ENCODE results near the gene EPB41L4A. TPM values are rescaled to one million over a fixed set of nuclear protein-coding genes. Genes with fewer than 3 reads are reported as not detected.

The EPB41L4A gene
- polyA plus RNA-seq, 4 donors, result 0.67 to 11.5 (median 2.9) TPM

DNA sequence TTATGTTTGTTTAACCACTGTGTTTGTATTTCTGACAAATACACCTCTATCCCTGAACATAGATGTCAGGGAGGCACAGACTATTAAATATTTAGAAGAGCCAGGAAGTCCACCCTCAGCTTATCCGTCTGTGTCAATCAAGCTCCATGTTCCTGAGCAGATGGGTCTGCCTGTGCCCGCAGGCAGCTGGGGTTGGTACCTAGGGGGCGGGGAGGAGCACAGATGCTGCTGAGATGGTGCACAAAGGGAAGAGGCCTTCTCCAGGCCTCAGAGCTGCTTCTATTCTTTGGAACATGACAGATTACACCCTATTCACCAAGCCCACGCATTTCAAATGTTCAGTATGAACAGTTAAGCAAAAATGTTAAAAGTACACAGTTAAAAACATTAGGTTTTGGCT is 142.1 kb downstream of the EPB41L4A start:
- FAIRE-seq, result no peak

GRCh38 chr5:112275671-112276070 is 143.4 kb downstream of the EPB41L4A start:
- WGBS, 3 donors, result 83 to 95% (median 90%) methylated on average over 1 of the region's 1 CpG

More for the DNA sequence above, 142.1 kb downstream of the EPB41L4A start:
- no peak overlapping the region for H3K27ac ChIP-seq (ENCODE audit: low read depth in 1 of 3, low read length in 2 of 3)
- H3K4me1 ChIP-seq (ENCODE audit: control insufficient read depth in 3 of 3, insufficient read depth in 2 of 3, low read depth in 1 of 3, low read length in 2 of 3), result no peaks in the 10 kb centered on the region
- DNase-seq, result no peak
- no peak overlapping the region for H3K4me3 ChIP-seq (ENCODE audit: low read depth in 1 of 3, low read length in 3 of 3)
- H3K27me3 ChIP-seq (ENCODE audit: control insufficient read depth in 3 of 3, insufficient read depth in 3 of 3, low read length in 3 of 3), result no peaks in the 10 kb centered on the region
- H3K36me3 ChIP-seq (ENCODE audit: control insufficient read depth in 3 of 3, insufficient read depth in 2 of 3, low read depth in 1 of 3, low read length in 3 of 3), result no peaks in the 10 kb centered on the region
- 57 to 70% (median 59%) methylated on average over 4 of the region's 4 CpGs for WGBS, 3 donors
- H3K9me3 ChIP-seq (ENCODE audit: control insufficient read depth in 2 of 2, insufficient read depth in 1 of 2, low read depth in 1 of 2, low read length in 1 of 2), result no peaks in the 10 kb centered on the region

GRCh38 chr5:112270299-112271293 is 148.5 kb downstream of the EPB41L4A start:
- Histone ChIP-seq H3K9me3 (ENCODE audit: control insufficient read depth in 2 of 2, insufficient read depth in 1 of 2, low read depth in 1 of 2, low read length in 1 of 2) (no peaks in the 10 kb centered on the region), H3K4me1 (ENCODE audit: control insufficient read depth in 3 of 3, insufficient read depth in 2 of 3, low read depth in 1 of 3, low read length in 2 of 3) (no peaks in the 10 kb centered on the region), H3K36me3 (ENCODE audit: control insufficient read depth in 3 of 3, insufficient read depth in 2 of 3, low read depth in 1 of 3, low read length in 3 of 3) (no peaks in the 10 kb centered on the region), H3K27me3 (ENCODE audit: control insufficient read depth in 3 of 3, insufficient read depth in 3 of 3, low read length in 3 of 3) (no peaks in the 10 kb centered on the region), H3K4me3 (ENCODE audit: low read depth in 1 of 3, low read length in 3 of 3) (no peak overlapping the region), H3K27ac (ENCODE audit: low read depth in 1 of 3, low read length in 2 of 3) (no peak overlapping the region)
- 73 to 80% (median 76%) methylated on average over 4 of the region's 4 CpGs for WGBS, 3 donors
- DNase-seq (no peak), FAIRE-seq (no peak)

More at GRCh38 chr5:112275671-112276070, 143.4 kb downstream of the EPB41L4A start:
- no peaks in the 10 kb centered on the region for H3K9me3 ChIP-seq (ENCODE audit: control insufficient read depth in 2 of 2, insufficient read depth in 1 of 2, low read depth in 1 of 2, low read length in 1 of 2)
- DNase-seq, result no peak
- FAIRE-seq, result no peak
- H3K36me3 ChIP-seq (ENCODE audit: control insufficient read depth in 3 of 3, insufficient read depth in 2 of 3, low read depth in 1 of 3, low read length in 3 of 3), result no peaks in the 10 kb centered on the region
- no peaks in the 10 kb centered on the region for H3K4me1 ChIP-seq (ENCODE audit: control insufficient read depth in 3 of 3, insufficient read depth in 2 of 3, low read depth in 1 of 3, low read length in 2 of 3)
- H3K27ac ChIP-seq (ENCODE audit: low read depth in 1 of 3, low read length in 2 of 3), result no peak overlapping the region
- H3K4me3 ChIP-seq (ENCODE audit: low read depth in 1 of 3, low read length in 3 of 3), result no peak overlapping the region
- H3K27me3 ChIP-seq (ENCODE audit: control insufficient read depth in 3 of 3, insufficient read depth in 3 of 3, low read length in 3 of 3), result no peaks in the 10 kb centered on the region

GRCh38 chr5:112267231-112267630 is 151.8 kb downstream of the EPB41L4A start:
- FAIRE-seq (no peak), DNase-seq (no peak)
- Histone ChIP-seq H3K4me1 (ENCODE audit: control insufficient read depth in 3 of 3, insufficient read depth in 2 of 3, low read depth in 1 of 3, low read length in 2 of 3) (no peaks in the 10 kb centered on the region), H3K9me3 (ENCODE audit: control insufficient read depth in 2 of 2, insufficient read depth in 1 of 2, low read depth in 1 of 2, low read length in 1 of 2) (no peaks in the 10 kb centered on the region), H3K4me3 (ENCODE audit: low read depth in 1 of 3, low read length in 3 of 3) (no peak overlapping the region), H3K27me3 (ENCODE audit: control insufficient read depth in 3 of 3, insufficient read depth in 3 of 3, low read length in 3 of 3) (no peaks in the 10 kb centered on the region), H3K36me3 (ENCODE audit: control insufficient read depth in 3 of 3, insufficient read depth in 2 of 3, low read depth in 1 of 3, low read length in 3 of 3) (no peaks in the 10 kb centered on the region), H3K27ac (ENCODE audit: low read depth in 1 of 3, low read length in 2 of 3) (no peak overlapping the region)
- 74 to 83% (median 80%) methylated on average over 4 of the region's 4 CpGs for WGBS, 3 donors

DNA sequence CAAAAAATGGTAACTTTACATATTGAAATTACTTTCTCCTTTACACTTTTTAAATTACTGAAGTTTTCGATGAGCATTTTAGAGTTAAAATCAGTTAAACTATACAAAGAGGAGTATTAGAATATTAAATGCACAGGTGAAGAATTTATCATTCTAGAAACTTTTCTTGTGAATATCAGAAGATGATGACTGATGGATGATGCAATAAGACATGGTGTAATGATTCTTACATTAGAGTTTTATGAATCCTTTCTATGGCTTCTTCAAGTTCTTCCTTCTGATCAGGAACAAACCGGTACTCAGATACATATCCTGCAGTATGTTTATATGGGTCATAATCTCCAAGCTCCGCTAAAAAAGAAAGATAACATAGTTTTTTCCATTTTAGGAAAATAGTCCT is 154.4 kb downstream of the EPB41L4A start:
- FAIRE-seq (no peak), DNase-seq (no peak)
- no peak overlapping the region for H3K4me3 ChIP-seq (ENCODE audit: low read depth in 1 of 3, low read length in 3 of 3)
- no peaks in the 10 kb centered on the region for H3K36me3 ChIP-seq (ENCODE audit: control insufficient read depth in 3 of 3, insufficient read depth in 2 of 3, low read depth in 1 of 3, low read length in 3 of 3)
- H3K9me3 ChIP-seq (ENCODE audit: control insufficient read depth in 2 of 2, insufficient read depth in 1 of 2, low read depth in 1 of 2, low read length in 1 of 2), result no peaks in the 10 kb centered on the region
- no peaks in the 10 kb centered on the region for H3K27me3 ChIP-seq (ENCODE audit: control insufficient read depth in 3 of 3, insufficient read depth in 3 of 3, low read length in 3 of 3)
- no peak overlapping the region for H3K27ac ChIP-seq (ENCODE audit: low read depth in 1 of 3, low read length in 2 of 3)
- no peaks in the 10 kb centered on the region for H3K4me1 ChIP-seq (ENCODE audit: control insufficient read depth in 3 of 3, insufficient read depth in 2 of 3, low read depth in 1 of 3, low read length in 2 of 3)
- WGBS, 3 donors, result 91 to 96% (median 91%) methylated on average over 3 of the region's 3 CpGs

DNA sequence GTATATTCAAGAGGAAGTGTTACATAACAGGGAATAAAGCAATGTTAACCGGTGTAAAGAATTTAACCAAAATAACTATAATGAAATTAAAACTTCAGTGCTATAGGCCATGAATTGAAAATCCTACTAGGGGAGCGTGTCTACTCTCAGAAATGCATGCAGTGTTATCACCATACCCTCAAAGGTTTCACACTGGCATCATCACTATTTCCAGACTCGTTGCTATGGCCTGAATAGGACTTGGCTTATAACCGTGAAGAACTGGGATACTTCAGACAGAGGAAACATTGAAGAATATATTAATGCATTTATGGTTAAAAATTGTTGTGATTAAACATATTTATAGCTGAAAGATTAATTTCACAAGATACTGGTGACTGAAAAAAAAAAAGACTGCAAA is 154.9 kb downstream of the EPB41L4A start:
- Histone ChIP-seq H3K9me3 (ENCODE audit: control insufficient read depth in 2 of 2, insufficient read depth in 1 of 2, low read depth in 1 of 2, low read length in 1 of 2) (no peaks in the 10 kb centered on the region), H3K27me3 (ENCODE audit: control insufficient read depth in 3 of 3, insufficient read depth in 3 of 3, low read length in 3 of 3) (no peaks in the 10 kb centered on the region), H3K36me3 (ENCODE audit: control insufficient read depth in 3 of 3, insufficient read depth in 2 of 3, low read depth in 1 of 3, low read length in 3 of 3) (no peaks in the 10 kb centered on the region), H3K4me1 (ENCODE audit: control insufficient read depth in 3 of 3, insufficient read depth in 2 of 3, low read depth in 1 of 3, low read length in 2 of 3) (no peaks in the 10 kb centered on the region), H3K4me3 (ENCODE audit: low read depth in 1 of 3, low read length in 3 of 3) (no peak overlapping the region), H3K27ac (ENCODE audit: low read depth in 1 of 3, low read length in 2 of 3) (no peak overlapping the region)
- FAIRE-seq, result no peak
- DNase-seq, result no peak
- WGBS, 3 donors, result 84 to 91% (median 86%) methylated on average over 4 of the region's 4 CpGs

DNA sequence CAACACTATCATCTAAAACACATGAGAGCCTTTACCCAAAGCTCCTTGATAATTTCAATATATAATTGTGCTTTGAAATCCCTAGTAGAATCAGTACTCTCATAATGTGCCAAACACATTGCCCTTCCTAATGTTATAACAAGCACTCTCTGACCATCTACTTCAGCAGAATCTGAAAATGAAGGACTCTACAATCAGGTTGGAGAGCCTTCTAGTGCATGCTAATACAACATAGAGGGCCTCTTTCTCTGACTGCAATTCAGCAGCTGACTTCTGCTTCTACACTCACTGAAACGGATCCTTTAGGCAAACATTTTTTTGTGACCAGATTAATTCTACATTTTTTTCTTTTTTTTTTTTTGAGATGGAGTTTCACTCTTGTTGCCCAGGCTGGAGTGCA is 155.6 kb downstream of the EPB41L4A start:
- no peaks in the 10 kb centered on the region for H3K36me3 ChIP-seq (ENCODE audit: control insufficient read depth in 3 of 3, insufficient read depth in 2 of 3, low read depth in 1 of 3, low read length in 3 of 3)
- WGBS, 3 donors, result 76 to 91% (median 78%) methylated on average over 1 of the region's 1 CpG

GRCh38 chr5:112258571-112258970 is 160.5 kb downstream of the EPB41L4A start:
- 70 to 92% (median 87%) methylated on average over 2 of the region's 2 CpGs for WGBS, 3 donors
- no peak for DNase-seq

More for the DNA sequence above, 155.6 kb downstream of the EPB41L4A start:
- Histone ChIP-seq H3K27me3 (ENCODE audit: control insufficient read depth in 3 of 3, insufficient read depth in 3 of 3, low read length in 3 of 3) (no peaks in the 10 kb centered on the region), H3K27ac (ENCODE audit: low read depth in 1 of 3, low read length in 2 of 3) (no peak overlapping the region), H3K4me3 (ENCODE audit: low read depth in 1 of 3, low read length in 3 of 3) (no peak overlapping the region), H3K9me3 (ENCODE audit: control insufficient read depth in 2 of 2, insufficient read depth in 1 of 2, low read depth in 1 of 2, low read length in 1 of 2) (no peaks in the 10 kb centered on the region), H3K4me1 (ENCODE audit: control insufficient read depth in 3 of 3, insufficient read depth in 2 of 3, low read depth in 1 of 3, low read length in 2 of 3) (no peaks in the 10 kb centered on the region)
- DNase-seq (no peak), FAIRE-seq (no peak)

More at GRCh38 chr5:112258571-112258970, 160.5 kb downstream of the EPB41L4A start:
- no peaks in the 10 kb centered on the region for H3K9me3 ChIP-seq (ENCODE audit: control insufficient read depth in 2 of 2, insufficient read depth in 1 of 2, low read depth in 1 of 2, low read length in 1 of 2)
- no peak overlapping the region for H3K27ac ChIP-seq (ENCODE audit: low read depth in 1 of 3, low read length in 2 of 3)
- no peaks in the 10 kb centered on the region for H3K36me3 ChIP-seq (ENCODE audit: control insufficient read depth in 3 of 3, insufficient read depth in 2 of 3, low read depth in 1 of 3, low read length in 3 of 3)
- H3K4me3 ChIP-seq (ENCODE audit: low read depth in 1 of 3, low read length in 3 of 3), result no peak overlapping the region
- H3K27me3 ChIP-seq (ENCODE audit: control insufficient read depth in 3 of 3, insufficient read depth in 3 of 3, low read length in 3 of 3), result no peaks in the 10 kb centered on the region
- H3K4me1 ChIP-seq (ENCODE audit: control insufficient read depth in 3 of 3, insufficient read depth in 2 of 3, low read depth in 1 of 3, low read length in 2 of 3), result no peaks in the 10 kb centered on the region
- no peak for FAIRE-seq
